NCI-H1048 (cell line): Measurements from ENCODE around the gene CHSY1.

Experiments used
- DNase-seq: peaks from one replicate; lab custom pipeline; 2025; lab: John Stamatoyannopoulos, UW

Gene CHSY1

DNA sequence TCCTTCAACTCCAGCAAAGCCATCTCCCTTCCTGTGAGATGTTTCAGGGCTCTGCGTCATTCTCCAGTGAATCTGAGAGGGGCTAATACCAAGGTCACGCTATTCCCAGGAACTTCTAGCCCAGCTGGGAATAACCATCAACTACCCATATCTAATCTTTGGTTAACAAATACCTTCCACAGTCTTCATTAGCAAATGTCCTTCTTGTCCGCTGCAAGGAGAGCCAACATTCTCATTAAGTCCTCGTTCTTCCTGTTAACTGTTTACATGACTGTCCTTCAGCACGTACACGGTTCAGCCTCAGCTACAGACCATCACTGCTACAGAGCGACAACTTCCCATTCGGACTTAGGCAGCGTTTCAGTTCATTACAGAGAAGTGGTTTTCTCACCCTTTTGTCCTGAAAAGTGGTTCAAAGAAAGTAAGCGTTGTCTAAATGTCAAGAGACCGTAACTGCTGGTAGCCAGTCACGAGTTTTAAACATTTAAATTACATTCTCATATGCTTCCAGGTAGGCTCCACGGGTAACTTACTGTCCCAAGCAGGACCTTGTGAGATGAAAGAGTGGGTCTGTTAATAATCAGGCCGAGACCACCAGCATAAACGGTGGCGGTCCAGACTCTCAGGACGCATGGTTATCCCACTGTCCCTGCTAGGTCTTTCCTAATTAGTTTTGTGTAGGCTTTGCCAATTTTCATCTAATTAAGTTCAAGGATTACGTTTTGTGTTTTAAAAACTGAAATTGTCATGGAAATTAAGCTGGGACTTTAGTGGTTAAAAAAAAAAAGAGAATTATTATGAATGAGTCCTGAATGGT, 63.8 kb downstream of the CHSY1 start:
- DNase-seq = no peak

DNA sequence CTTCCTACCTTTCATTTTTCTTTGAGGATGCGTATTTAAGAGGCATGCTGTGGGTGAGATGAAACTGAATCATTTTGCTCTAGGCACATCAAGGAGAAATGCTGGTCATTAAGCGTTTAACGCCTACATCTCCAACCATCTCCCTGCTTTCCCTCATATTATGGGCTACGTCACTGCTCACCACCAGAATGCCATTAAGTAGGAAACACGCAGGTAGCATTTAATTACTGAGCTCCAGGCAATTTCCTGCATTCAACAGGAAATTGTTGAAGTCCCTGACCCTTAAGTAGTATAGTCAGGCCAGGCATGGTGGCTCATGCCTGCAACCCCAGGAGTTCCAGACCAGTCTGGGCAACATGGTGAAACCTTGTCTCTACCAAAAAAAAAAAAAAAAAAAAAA, 66.1 kb downstream of the CHSY1 start:
- DNase-seq = no peak

DNA sequence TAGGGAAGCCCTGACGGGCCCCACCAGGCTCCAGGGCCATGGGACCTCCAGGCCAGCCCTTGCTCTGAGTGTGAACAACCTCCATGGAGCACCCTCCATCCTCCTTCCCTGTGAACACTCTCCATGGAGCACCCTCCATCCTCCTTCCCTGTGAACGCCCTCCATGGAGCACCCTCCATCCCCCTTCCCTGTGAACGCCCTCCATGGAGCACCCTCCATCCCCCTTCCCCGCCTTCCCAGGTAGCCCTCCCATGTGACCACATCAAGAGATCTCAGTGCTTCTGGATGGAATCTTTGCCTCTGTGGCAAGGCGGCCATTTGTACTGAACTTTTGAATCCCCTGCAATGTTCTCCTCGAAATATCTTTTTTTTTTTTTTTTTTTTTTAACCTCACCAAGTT, 66.5 kb downstream of the CHSY1 start:
- no peak for DNase-seq

DNA sequence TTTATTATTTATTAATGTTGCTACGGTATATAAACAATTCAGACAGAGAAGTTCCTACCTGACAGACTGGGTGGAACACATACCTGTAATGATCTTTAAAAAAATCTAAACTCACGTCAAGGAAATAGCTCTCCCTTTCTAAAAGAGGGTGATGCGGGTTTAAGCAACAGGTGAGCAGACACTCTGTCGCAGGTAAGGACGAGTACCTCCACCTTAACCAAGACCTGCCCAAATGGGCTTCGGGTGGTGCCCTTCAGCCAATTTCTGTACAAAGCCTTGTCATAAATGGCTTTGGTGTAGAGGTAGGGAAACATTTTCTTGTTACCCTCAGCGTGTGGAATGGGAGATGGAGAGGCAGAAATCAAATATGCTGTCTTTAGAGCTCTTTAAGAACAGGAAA, 67.0 kb downstream of the CHSY1 start:
- DNase-seq = no peak

DNA sequence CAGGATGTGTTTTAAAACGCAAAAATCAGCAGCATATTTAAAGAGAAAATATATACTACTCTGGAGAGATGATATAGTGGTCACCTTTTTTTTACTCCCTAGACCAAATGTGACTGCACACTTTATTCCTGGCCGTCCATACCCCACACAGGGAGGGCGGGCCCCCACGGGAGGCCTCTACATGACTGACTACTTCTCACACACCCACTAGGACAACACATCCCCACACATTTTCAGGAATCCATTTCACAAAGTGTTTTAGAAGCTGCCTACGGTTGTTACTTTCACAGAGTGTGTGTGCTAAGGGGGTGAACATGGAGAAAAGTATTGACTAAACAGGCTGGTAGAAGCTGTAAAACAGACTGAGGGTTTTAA, 67.9 kb downstream of the CHSY1 start:
- DNase-seq = no peak

DNA sequence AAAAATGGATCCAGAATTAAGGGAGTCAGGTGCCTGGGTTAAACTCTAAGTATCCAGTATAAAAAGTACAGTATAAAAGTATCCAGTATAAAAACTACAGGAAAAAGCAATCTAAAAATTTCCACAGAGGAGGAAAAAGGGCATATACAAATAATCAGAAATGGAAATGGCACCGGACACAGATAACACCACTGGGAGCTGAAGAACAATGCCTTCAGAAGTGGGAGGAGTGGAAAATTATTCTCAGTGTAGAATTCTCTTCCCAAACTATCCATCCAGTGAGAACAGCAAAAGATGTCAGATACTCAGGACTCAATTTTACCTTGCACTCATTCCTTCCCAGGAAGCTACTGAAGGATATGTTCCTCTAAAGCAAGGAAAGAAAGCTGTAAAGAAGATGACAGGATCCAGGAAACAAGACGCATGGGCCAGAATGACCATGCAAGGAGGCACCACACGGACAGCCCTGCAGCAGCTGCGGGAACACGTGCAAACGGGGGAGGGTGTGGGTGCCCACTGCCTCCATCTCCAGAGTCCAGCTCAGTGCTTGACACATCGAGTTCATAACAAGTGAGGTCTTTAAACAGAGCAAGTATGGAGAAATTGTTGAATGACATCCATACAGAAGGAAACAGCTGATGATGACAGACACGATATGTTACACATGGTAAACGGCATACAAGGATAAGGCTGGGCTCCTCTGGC, 68.5 kb downstream of the CHSY1 start:
- no peak for DNase-seq

DNA sequence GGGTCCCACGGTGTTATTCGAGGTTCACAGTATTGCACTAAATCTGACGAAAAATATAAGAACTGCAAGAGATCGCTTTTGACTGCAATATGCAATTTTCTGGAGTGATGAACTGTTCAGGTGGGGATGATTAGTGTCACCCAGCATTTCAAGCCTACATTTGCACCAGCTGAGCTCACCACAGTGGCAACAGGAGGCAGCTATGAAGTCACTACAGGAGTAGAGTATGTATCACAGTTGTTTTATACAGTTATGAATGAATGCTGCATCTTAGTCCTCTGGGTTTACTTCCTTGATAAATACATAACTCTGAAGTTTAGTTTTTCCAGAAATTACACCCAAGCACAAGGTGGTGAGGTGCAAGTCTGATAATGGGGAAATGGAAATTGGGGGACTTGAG, 69.6 kb downstream of the CHSY1 start:
- no peak for DNase-seq

DNA sequence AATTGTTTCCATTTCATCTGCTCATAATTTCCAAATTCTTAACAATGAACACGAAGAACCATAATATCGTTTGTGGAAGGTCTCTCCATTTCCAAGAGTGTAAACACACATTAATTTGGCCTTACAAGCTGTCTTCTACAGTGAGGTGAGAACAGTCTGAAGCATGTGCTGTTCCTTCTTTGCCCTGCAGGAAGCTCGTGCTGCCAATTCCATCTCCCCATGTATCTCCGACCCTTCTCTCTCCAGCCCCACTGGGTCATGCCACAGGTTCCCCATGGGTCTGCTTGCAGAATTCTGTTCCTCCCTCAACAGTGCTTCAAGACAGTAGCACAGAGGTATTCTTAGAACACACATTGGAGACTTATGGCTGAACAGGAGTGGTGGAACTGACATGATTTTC, 70.5 kb downstream of the CHSY1 start:
- DNase-seq = no peak

DNA sequence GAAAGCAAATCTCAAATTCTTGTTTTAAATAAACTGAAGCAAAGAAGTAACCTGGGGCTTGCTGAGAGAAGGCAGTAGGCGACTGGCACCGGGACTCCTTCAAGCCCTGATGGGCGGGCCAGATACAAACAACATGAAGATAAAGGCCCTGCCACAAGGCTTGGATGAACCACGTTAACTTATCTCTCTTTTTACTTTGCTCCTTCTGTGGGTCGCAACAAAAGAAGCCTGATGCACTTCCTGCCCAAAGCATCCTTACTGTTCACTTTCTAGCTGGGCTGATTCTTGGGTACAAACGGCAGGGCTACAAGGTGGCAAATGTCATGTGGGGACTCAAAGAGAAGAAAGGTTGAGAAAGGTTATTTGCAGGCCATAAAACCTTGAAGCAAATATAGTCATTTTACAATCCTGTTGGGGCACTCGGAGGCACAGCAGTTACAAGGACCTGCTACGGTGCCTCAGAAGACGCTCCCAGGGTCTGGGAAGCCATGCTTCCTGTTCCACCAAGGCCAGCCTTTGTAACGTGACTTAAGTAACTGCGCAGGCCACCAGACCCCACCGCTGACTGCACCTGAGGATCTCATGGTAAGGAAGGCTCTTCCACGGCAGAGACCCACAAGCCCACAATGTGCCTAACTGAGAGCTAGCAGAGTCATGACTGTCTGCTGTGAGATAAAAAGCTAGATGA, 71.1 kb downstream of the CHSY1 start:
- DNase-seq = no peak

DNA sequence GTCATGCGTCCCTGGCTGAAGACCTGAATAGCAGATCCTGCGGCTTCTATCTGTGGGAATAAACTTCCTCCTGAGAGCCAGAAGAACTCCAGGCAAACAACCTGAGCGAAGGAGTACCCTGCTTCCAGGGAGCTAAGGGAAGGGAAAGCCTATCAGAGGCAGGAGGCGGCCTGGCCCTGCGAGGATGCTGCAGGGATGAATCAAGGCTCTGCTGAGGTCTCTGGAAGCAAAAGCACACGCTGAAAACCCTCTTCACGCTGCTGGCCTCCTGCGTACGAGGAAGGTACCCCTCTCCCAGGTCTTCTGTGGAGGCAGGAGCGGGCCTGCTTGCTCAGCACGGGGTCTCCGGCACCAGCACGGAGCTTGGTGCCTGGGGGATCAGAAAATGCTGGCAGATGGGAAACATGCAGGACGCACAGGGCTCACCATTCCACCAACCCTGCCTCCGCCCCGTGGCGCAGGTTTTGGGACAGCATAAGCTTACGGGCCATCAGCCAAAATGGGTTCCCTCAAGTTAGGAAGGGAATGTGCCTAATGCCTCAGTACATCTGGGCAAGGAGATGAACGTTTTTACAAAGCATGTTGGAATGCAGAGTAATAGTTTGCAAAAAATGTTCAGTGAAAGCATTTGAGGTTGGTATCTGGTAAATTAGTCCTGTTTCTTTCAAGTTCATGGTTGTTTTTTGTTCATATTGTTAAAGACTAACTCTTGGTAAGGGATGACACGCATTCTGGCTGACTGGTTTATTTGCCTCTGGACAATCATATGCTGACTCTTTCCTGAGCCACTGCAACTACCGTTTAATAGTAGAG, 72.3 kb downstream of the CHSY1 start:
- no peak for DNase-seq

DNA sequence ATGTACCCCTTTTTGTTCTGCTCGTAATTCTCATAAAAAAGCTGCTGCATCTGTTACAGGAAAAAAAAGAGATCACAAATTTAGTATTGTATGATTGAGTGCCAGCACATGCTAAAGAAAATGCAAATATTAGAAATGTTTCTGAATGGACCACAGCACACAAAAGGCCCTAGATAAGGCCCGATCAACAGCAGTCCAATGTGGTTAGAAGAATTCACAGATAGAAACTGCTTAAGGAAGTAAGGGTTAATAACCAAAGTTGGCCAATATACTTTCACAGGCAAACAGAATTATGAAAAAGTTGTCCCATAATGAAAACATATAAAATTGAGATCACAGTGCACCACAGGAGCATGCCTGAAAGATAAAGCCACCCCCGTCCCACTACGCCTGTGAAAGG, 72.9 kb downstream of the CHSY1 start:
- DNase-seq = no peak

DNA sequence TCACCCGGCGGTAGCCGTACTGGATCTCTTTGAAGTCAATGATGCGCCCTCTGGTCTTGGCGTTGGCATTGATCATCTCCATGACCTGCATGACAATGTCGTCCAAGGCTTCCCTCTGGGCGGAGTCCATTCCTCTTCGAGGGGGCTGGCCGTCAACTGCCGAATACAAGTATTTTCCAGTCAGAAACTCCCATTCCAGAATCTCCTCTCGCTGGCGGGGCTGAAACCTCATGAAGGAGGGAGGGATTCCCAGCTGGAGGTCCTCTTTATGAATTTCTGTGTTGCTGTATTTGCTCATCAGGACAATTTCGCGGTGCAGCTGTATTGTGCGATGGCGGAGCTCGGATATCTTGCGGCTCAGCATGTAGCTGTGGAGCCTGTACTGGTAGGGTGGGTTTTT, 73.4 kb downstream of the CHSY1 start:
- DNase-seq = no peak

DNA sequence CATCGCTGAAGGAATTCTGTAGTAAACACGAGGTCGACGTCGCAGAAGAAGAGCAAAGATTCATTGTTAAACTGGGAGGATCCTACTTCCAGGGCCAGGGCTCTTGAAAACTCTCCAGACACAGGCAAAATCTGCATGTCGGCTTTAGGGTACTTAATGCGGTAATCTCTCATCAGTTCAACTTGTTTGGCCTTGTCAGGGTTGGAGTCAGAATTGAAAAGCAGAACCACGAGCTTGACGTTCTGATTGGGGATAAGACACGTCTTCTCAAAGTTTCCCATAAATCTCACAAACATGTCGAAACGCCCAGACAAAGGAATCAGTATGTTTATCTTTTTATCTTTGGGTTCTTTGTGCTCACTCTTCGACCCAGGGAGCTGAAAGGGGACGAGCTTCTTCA, 74.0 kb downstream of the CHSY1 start:
- no peak for DNase-seq

DNA sequence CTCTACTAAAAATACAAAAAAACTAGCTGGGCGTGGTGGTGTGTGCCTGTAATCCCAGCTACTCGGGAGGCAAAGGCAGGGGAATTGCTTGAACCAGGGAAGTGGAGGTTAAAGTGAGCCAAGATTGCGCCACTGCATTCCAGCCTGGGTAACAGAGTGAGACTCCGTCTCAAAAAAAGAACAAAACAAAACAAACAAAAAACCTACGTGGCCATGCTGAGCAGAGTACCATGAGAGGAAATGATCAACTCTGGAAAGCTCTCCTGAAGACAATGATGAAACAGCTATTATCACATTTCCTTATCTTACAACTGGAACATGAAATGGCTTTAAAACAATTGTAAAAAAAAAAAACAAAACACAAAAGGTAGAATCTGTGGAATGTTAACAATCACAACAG, 75.2 kb downstream of the CHSY1 start:
- no peak for DNase-seq

DNA sequence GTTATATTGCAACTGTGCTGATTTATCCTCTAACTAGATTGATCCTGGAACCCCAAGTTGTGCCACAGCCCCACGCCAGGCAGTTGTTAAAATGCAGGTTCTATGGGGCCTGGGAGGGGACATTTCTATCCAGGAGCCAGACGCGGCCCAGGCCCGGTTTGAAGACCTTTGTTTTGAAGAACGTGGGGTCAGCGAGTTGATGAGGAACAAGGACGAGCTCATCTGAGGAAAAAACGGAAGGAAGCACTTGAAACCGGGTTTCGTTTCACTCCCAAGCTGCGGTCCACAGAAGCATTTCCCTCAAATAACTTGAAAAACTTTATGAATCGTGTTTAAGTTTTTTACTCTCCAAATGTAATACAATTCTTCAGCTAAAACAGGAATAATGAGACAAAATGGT, 76.4 kb downstream of the CHSY1 start:
- no peak for DNase-seq

DNA sequence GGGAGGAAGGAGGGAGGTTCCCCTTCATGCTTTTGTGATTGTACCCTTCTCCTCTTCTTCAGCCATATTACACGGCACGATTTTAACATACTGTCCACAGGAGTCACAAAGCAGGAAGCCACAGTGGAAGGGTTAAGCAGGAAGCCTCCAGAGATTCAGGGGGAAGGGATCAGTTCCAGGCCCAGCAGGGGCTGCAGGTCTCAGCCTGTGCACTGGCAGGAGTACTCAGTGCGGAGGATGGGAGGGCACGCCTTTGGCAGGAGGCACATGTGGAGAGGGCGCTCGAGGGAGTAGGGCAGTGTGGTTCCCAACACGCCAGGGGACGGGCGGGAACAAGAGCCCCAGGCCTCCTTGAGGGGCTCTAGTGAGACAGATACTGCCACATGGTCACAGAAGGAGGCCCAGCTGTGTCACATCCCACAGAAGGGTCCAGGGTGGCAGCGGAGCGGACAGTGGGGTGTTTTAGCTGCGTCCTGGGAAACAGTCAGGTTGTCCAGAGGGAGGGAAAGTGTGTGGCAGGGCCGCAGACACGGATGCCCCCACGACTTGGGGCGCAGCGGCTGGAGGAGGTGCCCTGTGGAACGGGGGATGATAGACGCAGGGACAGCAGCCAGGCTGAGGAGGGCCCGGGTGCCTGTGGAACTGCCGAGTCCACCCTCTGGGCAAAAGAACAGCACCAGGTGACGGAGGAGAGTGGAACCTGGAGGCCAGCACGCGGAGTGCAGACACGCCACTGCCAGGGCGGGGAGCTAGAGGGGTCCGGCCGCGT, 77.5 kb downstream of the CHSY1 start:
- DNase-seq = no peak

DNA sequence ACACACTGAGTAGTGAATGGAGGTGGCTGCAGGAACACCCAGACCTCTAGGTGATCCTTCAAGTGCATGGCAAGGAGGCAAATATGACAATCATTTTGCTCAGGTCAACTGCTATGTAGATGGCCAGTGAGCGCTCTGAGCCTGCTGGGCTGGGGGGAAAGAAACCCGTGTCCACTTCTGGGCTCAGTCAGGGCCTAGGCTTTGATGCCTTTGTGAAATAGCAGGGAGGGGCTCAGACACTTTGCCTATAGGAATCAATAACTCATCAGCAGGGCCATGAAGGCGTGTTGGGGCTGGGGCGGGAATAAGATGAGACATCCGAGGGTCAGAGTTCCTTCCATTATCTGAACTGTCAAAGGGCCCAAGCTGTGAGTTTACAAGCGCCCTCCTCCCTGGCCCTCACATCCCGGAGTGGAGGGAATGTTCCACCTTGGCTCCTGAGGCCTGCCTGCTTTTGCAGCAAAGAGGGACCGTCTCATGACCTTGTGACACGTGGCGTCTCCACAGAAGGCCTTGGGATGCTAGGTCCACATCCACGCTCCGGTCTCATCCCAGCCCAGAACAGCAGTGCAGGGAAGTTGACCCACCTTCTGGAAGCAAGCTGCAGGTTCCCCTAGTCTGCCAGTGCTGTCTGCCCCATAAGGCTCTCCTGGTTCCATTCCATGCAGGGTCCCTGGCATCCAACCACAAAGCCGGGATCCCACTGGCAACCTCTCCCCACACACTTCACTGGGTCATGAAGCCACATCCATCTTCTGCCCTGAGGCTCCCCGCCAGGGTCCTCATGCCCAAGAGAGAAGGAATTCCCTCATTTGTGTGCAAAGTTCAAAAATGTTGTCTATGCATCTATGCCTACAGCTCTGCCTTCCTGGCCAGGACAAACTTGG, 78.4 kb downstream of the CHSY1 start:
- DNase-seq = no peak

DNA sequence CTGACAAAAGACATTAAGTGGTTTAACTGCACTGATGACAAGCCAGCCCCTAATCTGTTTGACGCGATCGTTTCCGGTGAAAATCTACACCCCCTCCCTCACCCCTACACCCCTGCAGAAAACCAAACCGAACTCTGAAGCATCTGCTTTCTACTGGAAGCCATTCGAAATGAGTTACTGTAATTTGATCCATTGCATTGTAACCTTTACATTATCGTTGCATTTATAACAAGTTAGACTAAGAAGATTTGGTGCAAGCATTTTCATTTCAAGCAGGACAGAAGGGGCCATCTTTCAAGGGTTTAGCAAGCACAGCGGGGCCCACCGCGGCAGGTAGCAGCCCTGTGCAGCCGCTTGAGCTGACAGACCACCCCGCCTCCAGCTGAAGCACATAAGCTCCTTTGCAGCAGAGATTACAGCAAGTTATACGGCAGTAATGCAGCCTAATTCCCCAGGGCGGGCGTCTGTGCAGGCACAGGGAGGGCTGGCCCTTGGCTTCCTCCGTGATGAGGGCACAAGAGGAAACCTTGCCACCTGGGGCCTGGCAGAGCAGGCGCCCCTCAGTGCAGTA, 79.3 kb downstream of the CHSY1 start:
- no peak for DNase-seq

DNA sequence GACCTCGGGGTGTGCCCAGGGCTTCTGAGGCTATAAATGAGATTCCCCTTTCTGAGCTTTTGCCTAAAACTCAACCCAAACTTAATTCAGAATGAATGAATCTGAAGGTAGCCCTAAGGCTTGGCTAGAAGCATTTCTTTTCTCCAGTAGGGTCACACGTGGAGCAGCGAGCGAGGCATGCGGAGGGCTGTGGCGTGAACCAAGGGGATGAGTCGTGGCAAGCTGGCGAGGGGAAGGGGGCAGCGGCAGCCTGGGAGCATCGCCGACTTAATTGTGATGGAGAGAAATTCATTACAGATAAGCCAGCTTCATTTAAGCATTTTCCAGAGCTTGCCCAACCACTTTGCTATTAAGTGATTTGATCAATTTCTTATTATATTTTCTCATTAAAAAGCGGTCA, 79.9 kb downstream of the CHSY1 start:
- DNase-seq = no peak
